ENCODE data around the gene CLEC2A.

CLEC2A gene

DNA sequence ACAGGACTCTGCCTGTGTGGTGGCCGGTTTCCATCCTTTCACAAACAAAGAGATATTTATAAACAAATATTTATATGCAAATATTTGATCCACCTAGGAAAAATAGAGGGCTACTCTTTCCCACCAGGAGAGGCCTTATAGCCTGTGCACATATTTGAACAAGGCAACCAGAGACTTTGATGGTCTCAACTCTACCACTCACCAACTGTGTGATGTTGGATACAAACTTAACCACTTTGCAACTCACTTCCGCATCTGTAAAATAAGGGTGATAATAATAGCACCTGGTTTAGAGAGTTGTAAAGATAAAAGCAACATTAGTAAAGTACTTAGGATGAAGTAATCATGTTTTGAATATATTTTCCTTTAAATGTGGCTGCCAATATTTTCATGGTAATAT, 37.5 kb upstream of the CLEC2A start:
- peaks cover 7% of the 10 kb centered on the region; the same call in 1 of the 2 replicates for H3K4me1 ChIP-seq (ENCODE audit: insufficient read depth, low read length)
- DNase-seq = no peak
- no peaks in the 10 kb centered on the region for H3K79me2 ChIP-seq (ENCODE audit: insufficient read depth, low read length)
- no peak for ATAC-seq (ENCODE audit: insufficient read depth, low read depth)
- H3K9me3 ChIP-seq (ENCODE audit: insufficient read depth, low read length, severe bottlenecking) = no peaks in the 10 kb centered on the region
- no peak overlapping the region for H3K9ac ChIP-seq (ENCODE audit: low read depth, low read length)
- H3K36me3 ChIP-seq (ENCODE audit: insufficient read depth, low read length) = no peaks in the 10 kb centered on the region
- no peak overlapping the region for H2AFZ ChIP-seq (ENCODE audit: low read depth, low read length)
- no peak for TF ChIP-seq EZH2 (IDR thresholded peaks at IDR 0.05; ENCODE audit: borderline replicate concordance, low read depth, low read length, severe bottlenecking)
- no peak for TF ChIP-seq CTCF (IDR thresholded peaks at IDR 0.05; ENCODE audit: borderline replicate concordance, extremely low read depth, low read length, poor library complexity, severe bottlenecking)
- no peak overlapping the region for H3K4me3 ChIP-seq (ENCODE audit: low read depth in 1 of 2, low read length in 2 of 2)
- H3K4me2 ChIP-seq (ENCODE audit: insufficient read depth, low read length) = no peak overlapping the region
- H4K20me1 ChIP-seq (ENCODE audit: insufficient read depth, low read length) = no peaks in the 10 kb centered on the region
- H3K27me3 ChIP-seq (ENCODE audit: insufficient read depth, low read length, poor library complexity) = peaks cover 16% of the 10 kb centered on the region
- no peak overlapping the region for H3K27ac ChIP-seq (ENCODE audit: low read length)

GRCh38 chr12:9961901-9962300, 29.7 kb upstream of the CLEC2A start:
- no peak for DNase-seq
- Histone ChIP-seq H3K36me3 (ENCODE audit: insufficient read depth, low read length) (no peaks in the 10 kb centered on the region), H3K4me1 (ENCODE audit: insufficient read depth, low read length) (peaks cover 18% of the 10 kb centered on the region), H3K79me2 (ENCODE audit: insufficient read depth, low read length) (no peaks in the 10 kb centered on the region), H3K4me2 (ENCODE audit: insufficient read depth, low read length) (no peak overlapping the region), H3K27me3 (ENCODE audit: insufficient read depth, low read length, poor library complexity) (no peaks in the 10 kb centered on the region), H3K9me3 (ENCODE audit: insufficient read depth, low read length, severe bottlenecking) (no peaks in the 10 kb centered on the region), H4K20me1 (ENCODE audit: insufficient read depth, low read length) (no peaks in the 10 kb centered on the region), H3K27ac (ENCODE audit: low read length) (no peak overlapping the region), H2AFZ (ENCODE audit: low read depth, low read length) (no peak overlapping the region), H3K9ac (ENCODE audit: low read depth, low read length) (no peak overlapping the region), H3K4me3 (ENCODE audit: low read depth in 1 of 2, low read length in 2 of 2) (no peak overlapping the region)
- ATAC-seq (ENCODE audit: insufficient read depth, low read depth) = no peak
- TF ChIP-seq EZH2 (IDR thresholded peaks at IDR 0.05; ENCODE audit: borderline replicate concordance, low read depth, low read length, severe bottlenecking) = no peak
- TF ChIP-seq CTCF (IDR thresholded peaks at IDR 0.05; ENCODE audit: borderline replicate concordance, extremely low read depth, low read length, poor library complexity, severe bottlenecking) = no peak

- DNase-seq = peak; percentile 26
- no peaks in the 10 kb centered on the region for H3K9me3 ChIP-seq (ENCODE audit: insufficient read depth, low read length, severe bottlenecking)
- no peak overlapping the region for H3K4me2 ChIP-seq (ENCODE audit: insufficient read depth, low read length)
- H3K36me3 ChIP-seq (ENCODE audit: insufficient read depth, low read length) = no peaks in the 10 kb centered on the region
- no peaks in the 10 kb centered on the region for H3K27me3 ChIP-seq (ENCODE audit: insufficient read depth, low read length, poor library complexity)
- H3K4me1 ChIP-seq (ENCODE audit: insufficient read depth, low read length) = peaks cover 18% of the 10 kb centered on the region
- no peak overlapping the region for H3K4me3 ChIP-seq (ENCODE audit: low read depth in 1 of 2, low read length in 2 of 2)
- H2AFZ ChIP-seq (ENCODE audit: low read depth, low read length) = no peak overlapping the region
- H3K9ac ChIP-seq (ENCODE audit: low read depth, low read length) = no peak overlapping the region
- no peak overlapping the region for H3K27ac ChIP-seq (ENCODE audit: low read length)
- TF ChIP-seq CTCF (IDR thresholded peaks at IDR 0.05; ENCODE audit: borderline replicate concordance, extremely low read depth, low read length, poor library complexity, severe bottlenecking) (no peak), EZH2 (IDR thresholded peaks at IDR 0.05; ENCODE audit: borderline replicate concordance, low read depth, low read length, severe bottlenecking) (no peak)
- no peaks in the 10 kb centered on the region for H4K20me1 ChIP-seq (ENCODE audit: insufficient read depth, low read length)
- H3K79me2 ChIP-seq (ENCODE audit: insufficient read depth, low read length) = no peaks in the 10 kb centered on the region
- peak; percentile 80 for ATAC-seq (ENCODE audit: insufficient read depth, low read depth)
Measured at GRCh38 chr12:9961106-9961505, 28.9 kb upstream of the CLEC2A start.

- H3K4me1 ChIP-seq (ENCODE audit: insufficient read depth, low read length) = peaks cover 18% of the 10 kb centered on the region
- TF ChIP-seq EZH2 (IDR thresholded peaks at IDR 0.05; ENCODE audit: borderline replicate concordance, low read depth, low read length, severe bottlenecking) (no peak), CTCF (IDR thresholded peaks at IDR 0.05; ENCODE audit: borderline replicate concordance, extremely low read depth, low read length, poor library complexity, severe bottlenecking) (no peak)
- H3K27ac ChIP-seq (ENCODE audit: low read length) = no peak overlapping the region
- H3K36me3 ChIP-seq (ENCODE audit: insufficient read depth, low read length) = no peaks in the 10 kb centered on the region
- H3K79me2 ChIP-seq (ENCODE audit: insufficient read depth, low read length) = no peaks in the 10 kb centered on the region
- H3K4me3 ChIP-seq (ENCODE audit: low read depth in 1 of 2, low read length in 2 of 2) = no peak overlapping the region
- H4K20me1 ChIP-seq (ENCODE audit: insufficient read depth, low read length) = no peaks in the 10 kb centered on the region
- ATAC-seq (ENCODE audit: insufficient read depth, low read depth) (no peak), DNase-seq (no peak)
- no peak overlapping the region for H3K9ac ChIP-seq (ENCODE audit: low read depth, low read length)
- H3K9me3 ChIP-seq (ENCODE audit: insufficient read depth, low read length, severe bottlenecking) = no peaks in the 10 kb centered on the region
- H3K27me3 ChIP-seq (ENCODE audit: insufficient read depth, low read length, poor library complexity) = no peaks in the 10 kb centered on the region
- H3K4me2 ChIP-seq (ENCODE audit: insufficient read depth, low read length) = no peak overlapping the region
- H2AFZ ChIP-seq (ENCODE audit: low read depth, low read length) = no peak overlapping the region
Measured at GRCh38 chr12:9960590-9960989, 28.4 kb upstream of the CLEC2A start.

Measured in DND-41 (cell line).